ENCODE data around the gene USP22. TPM values are rescaled to one million over a fixed set of nuclear protein-coding genes. Genes with fewer than 3 reads are reported as not detected.

USP22 gene
- total and polyA plus RNA-seq, 2 of the 8 experiments (the other 6 are each of a cell fraction or from before 2014, with no cell fraction given) = 221 to 316 TPM

GRCh38 chr17:21046216-21046615, 3.4 kb upstream of the USP22 start (continued):
- TF ChIP-seq KDM4A (IDR thresholded peaks at IDR 0.05; ENCODE audit: low read depth, low read length, severe bottlenecking) = no peak
- TF ChIP-seq CTBP2 (IDR thresholded peaks at IDR 0.05; ENCODE audit: borderline replicate concordance, insufficient read depth, insufficient read length, low read length) = no peak
- TF ChIP-seq NRF1 (IDR thresholded peaks at IDR 0.05; ENCODE audit: low read depth, low read length) = no peak
- no peak for TF ChIP-seq SUZ12 (IDR thresholded peaks at IDR 0.05; ENCODE audit: low read length)
- no peak for TF ChIP-seq CTCF (IDR thresholded peaks at IDR 0.05; ENCODE audit: control extremely low read depth in 1 of 3, insufficient read depth in 1 of 3, low read depth in 1 of 3, low read length in 3 of 3)
- no peak for TF ChIP-seq RAD21 (IDR thresholded peaks at IDR 0.05 in 1 of 2, conservative IDR thresholded peaks at IDR 0.05 in 1 of 2; ENCODE audit: low read depth in 2 of 2, low read length in 2 of 2)

All from H1 (cell line).